ENCODE measurements around the gene SNX4. TPM values are rescaled to one million over a fixed set of nuclear protein-coding genes. Genes with fewer than 3 reads are reported as not detected.
"Not testable (repeated sequence)": the region's sequence is repeated elsewhere in the genome, so short reads cannot be mapped to it uniquely, and the experiment has no call there.

Gene SNX4
- 10 to 100 TPM; 39.0 to 71.5 (median 51.9) TPM for total RNA-seq

DNA sequence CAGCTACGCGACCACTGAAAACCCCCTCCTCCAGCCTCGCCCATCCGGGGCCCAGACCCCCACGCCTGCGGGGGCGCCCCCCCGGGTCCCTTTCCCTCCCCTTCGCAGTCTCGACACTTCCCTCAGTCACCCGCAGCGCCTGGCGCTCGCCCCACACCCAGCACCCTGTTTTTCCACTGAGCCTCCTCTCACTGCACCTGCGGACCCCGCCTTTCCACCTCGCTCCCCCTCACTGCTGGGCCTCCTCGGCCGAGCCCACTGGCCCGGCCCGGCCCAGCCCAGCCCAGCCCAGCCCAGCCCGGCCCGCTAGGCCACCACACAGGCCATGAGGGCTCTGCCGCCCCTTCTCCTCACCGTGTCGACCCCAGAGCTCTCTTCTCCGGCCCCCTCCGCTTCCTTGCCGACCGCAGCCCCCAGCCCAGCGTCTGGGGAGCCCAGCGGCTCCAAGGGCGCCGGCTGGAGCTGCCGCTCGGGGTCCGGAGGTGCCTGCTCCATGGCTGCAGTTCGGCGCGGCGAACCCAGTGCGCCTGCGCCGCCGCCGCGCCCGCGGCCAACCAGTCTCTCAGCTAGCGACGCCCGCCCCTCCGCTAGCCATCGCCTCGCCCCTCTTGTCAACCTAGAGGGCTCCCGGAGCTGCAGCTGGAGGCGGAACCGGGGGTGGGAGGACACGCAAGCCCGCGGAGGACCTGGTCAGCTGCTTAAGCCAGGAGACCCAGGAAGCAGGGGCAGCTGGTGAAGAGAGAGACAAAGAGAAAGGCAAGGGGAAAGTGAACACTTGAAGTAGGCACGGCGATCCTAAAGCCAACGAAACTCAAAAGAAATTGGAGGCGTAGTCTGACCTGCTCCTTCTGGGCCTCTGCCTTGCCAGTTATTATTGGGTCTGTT lies at the start of gene SNX4:
SNX4 (minus strand) TSS at position 525 of the 885 bp plus-strand sequence; CDS start at position 495, 30 bp downstream.
- TF ChIP-seq EP300 (IDR thresholded peaks at IDR 0.05) (peak in 1 of 2 donors; percentile 78), POLR2A (IDR thresholded peaks at IDR 0.05) (peak; percentile 46 to 66), CTCF (IDR thresholded peaks at IDR 0.05) (peak in 2 of 5 experiments; percentile 14 to 24)
- WGBS, 2 donors, result 1% methylated on average over 60 to 63 of the region's 65 CpGs

DNA sequence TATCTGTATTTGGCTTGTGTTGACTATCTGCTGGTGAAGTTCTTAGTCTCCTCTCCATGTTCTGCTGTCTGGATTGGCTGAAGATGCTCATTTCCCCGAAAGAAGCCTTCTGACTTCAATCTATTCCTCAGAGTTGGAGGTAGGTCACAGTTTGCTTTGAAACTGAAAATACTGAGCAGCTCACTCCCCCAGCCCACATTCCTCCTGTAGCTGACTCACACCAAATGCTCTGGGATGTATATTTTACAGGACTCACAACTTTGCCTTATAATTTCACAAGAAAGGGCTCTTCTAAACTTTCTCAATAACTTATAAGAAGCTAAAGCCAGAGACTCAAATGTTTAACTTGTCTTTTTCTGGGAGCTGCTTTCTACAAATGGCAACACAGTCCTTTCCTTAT lies 36.3 kb upstream of the SNX4 start:
- no peak overlapping the region for H3K4me3 ChIP-seq
- H3K27me3 ChIP-seq, result no peaks in the 10 kb centered on the region
- no peak for TF ChIP-seq POLR2A (IDR thresholded peaks at IDR 0.05)
- no peak for TF ChIP-seq CTCF (IDR thresholded peaks at IDR 0.05)
- no peak for TF ChIP-seq EP300 (IDR thresholded peaks at IDR 0.05)
- H3K36me3 ChIP-seq, result peaks cover 5 to 83% (median 8%) of the 10 kb centered on the region in 3 donors
- H3K27ac ChIP-seq, result no peak overlapping the region
- H3K9me3 ChIP-seq, result peaks cover 0 to 5% (median 0%) of the 10 kb centered on the region in 4 donors
- no peak for DNase-seq (ENCODE audit: low spot score in 2 of 2)
- no peaks in the 10 kb centered on the region for H3K4me1 ChIP-seq
- WGBS, 2 donors, result 94% methylated on average over 1 of the region's 1 CpG

More for the DNA sequence above, at the start of gene SNX4:
- Histone ChIP-seq H3K4me3 (peak within 1 kb of the TSS; percentile 88 to 97 (median 95)), H3K36me3 (peaks cover 0 to 15% (median 3%) of the 10 kb centered on the region in 3 donors), H3K27me3 (no peaks in the 10 kb centered on the region), H3K9me3 (no peaks in the 10 kb centered on the region), H3K4me1 (peaks cover 0 to 35% (median 13%) of the 10 kb centered on the region in 4 donors), H3K27ac (peak within 1 kb of the TSS; percentile 86 to 95 (median 92))
- peak; percentile 82 to 83 for DNase-seq (ENCODE audit: low spot score in 2 of 2)

DNA sequence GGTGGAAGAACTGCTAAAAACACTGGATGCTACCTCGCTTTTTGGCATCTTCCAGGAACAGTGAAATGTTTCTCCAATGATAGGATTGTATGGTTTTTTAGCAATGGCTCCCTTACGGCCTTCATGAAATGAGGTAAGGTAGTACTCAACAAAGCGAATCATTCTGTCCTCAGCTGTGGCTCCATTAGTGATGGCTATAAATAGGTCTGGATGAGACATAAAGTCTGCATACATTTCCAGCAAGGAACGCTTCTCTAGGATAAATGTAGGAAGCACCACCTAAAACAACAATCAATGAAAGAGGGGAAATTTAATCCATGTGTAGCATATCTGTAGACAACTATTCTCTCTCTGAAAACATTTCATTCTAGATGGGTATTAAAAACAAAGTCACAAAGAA lies 32.4 kb upstream of the SNX4 start:
- no peaks in the 10 kb centered on the region for H3K4me1 ChIP-seq
- DNase-seq (ENCODE audit: low spot score in 2 of 2), result no peak
- no peak for TF ChIP-seq POLR2A (IDR thresholded peaks at IDR 0.05)
- TF ChIP-seq EP300 (IDR thresholded peaks at IDR 0.05), result no peak
- TF ChIP-seq CTCF (IDR thresholded peaks at IDR 0.05), result no peak
- no peak overlapping the region for H3K4me3 ChIP-seq
- no peak overlapping the region for H3K27ac ChIP-seq
- peaks cover 0 to 71% (median 8%) of the 10 kb centered on the region in 3 donors for H3K36me3 ChIP-seq
- WGBS, 2 donors, result 83 to 86% methylated on average over 4 of the region's 4 CpGs
- H3K27me3 ChIP-seq, result no peaks in the 10 kb centered on the region
- peaks cover 0 to 5% (median 0%) of the 10 kb centered on the region in 4 donors for H3K9me3 ChIP-seq

DNA sequence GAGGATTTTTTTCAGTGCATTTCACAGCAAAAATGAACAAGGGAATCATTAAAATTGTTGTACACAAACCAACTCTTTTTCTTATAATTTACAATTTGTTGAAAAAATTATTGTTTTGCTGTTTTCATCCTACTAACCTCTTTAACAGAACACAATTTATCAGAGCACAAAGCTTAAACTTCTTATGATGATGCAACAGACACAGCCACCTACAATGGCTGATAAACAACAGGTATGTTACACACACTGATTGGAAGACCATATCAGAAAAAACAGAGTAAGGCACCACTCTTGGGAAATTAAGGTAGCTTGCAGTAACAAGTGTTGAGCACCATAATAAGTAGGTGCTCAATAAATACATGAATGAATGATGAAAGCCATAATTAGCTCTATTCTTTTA lies 8.9 kb upstream of the SNX4 start:
- Histone ChIP-seq H3K4me1 (no peaks in the 10 kb centered on the region), H3K36me3 (peaks cover 0 to 36% (median 0%) of the 10 kb centered on the region in 3 donors), H3K9me3 (no peaks in the 10 kb centered on the region), H3K27me3 (no peaks in the 10 kb centered on the region), H3K27ac (no peak overlapping the region), H3K4me3 (no peak overlapping the region)
- no peak for DNase-seq (ENCODE audit: low spot score in 2 of 2)
- TF ChIP-seq CTCF (IDR thresholded peaks at IDR 0.05) (no peak), POLR2A (IDR thresholded peaks at IDR 0.05) (no peak), EP300 (IDR thresholded peaks at IDR 0.05) (no peak)

- no peak for DNase-seq (ENCODE audit: low spot score in 2 of 2)
- Histone ChIP-seq H3K4me3 (no peak overlapping the region), H3K4me1 (peaks cover 0 to 7% (median 0%) of the 10 kb centered on the region in 4 donors), H3K36me3 (peaks cover 0 to 19% (median 0%) of the 10 kb centered on the region in 3 donors), H3K9me3 (no peaks in the 10 kb centered on the region), H3K27me3 (no peaks in the 10 kb centered on the region), H3K27ac (no peak overlapping the region)
- WGBS, 2 donors, result 95 to 96% methylated on average over 4 of the region's 4 CpGs
- TF ChIP-seq EP300 (IDR thresholded peaks at IDR 0.05) (no peak), CTCF (IDR thresholded peaks at IDR 0.05) (no peak), POLR2A (IDR thresholded peaks at IDR 0.05) (no peak)
These were observed 5.2 kb upstream of the SNX4 start for GRCh38 chr3:125525153-125525552.

DNA sequence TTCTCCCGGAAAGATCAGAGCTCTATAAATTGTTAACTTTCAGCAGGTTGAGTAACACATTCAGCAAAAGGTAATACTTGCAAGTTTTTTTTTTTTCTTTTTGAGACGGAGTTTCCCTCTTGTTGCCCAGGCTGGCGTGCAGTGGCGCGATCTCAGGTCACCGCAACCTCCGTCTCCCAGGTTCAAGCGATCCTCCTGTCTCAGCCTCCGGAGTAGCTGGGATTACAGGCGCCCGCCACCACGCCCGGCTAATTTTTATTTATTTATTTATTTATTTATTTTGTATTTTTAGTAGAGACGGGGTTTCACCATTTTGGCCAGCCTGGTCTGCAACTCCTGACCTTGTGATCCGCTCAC lies 539 bp upstream of the SNX4 start:
- H3K27ac ChIP-seq, result peak overlapping the region; percentile 86 to 95 (median 92)
- H3K4me1 ChIP-seq, result peaks cover 0 to 35% (median 13%) of the 10 kb centered on the region in 4 donors
- not testable (repeated sequence) for H3K9me3 ChIP-seq; H3K27me3 ChIP-seq; H3K36me3 ChIP-seq; DNase-seq (ENCODE audit: low spot score in 2 of 2)
- 82% methylated on average over 15 of the region's 15 CpGs for WGBS, 2 donors
- peak overlapping the region; percentile 88 to 97 (median 95) for H3K4me3 ChIP-seq
